SU-DHL-6 (cell line): ENCODE data around the gene EXOC4.

Experiments
- H2AFZ ChIP-seq: fragments of 200-600 bp; sonication (generic); 2 replicates; pipeline ENCODE4 v1.6.1; 2014; ENCODE audit warnings: low read depth, mild to moderate bottlenecking, moderate library complexity, mixed read lengths, antibody characterized with exemption, low read length; ENCODE audit not compliant: severe bottlenecking
- H3F3A ChIP-seq: fragments of 200-600 bp; shearing (Covaris generic); 2 replicates; pipeline ENCODE4 v1.6.0; 2016; ENCODE audit warnings: antibody characterized with exemption, mild to moderate bottlenecking; ENCODE audit not compliant: insufficient read depth
- H3K27ac ChIP-seq: fragments of 200-600 bp; sonication (generic); 2 replicates; pipeline ENCODE4 v1.5.1; 2016; ENCODE audit warnings: low read depth, mild to moderate bottlenecking, low read length, moderate library complexity, mixed read lengths
- H3K27me3 ChIP-seq: fragments of 200-600 bp; sonication (generic), shearing (Covaris generic); 2 replicates; pipeline ENCODE4 v1.6.0; 2014; ENCODE audit warnings: mild to moderate bottlenecking, low read length
- H3K36me3 ChIP-seq: fragments of 200-600 bp; sonication (generic); 2 replicates; pipeline ENCODE4 v1.6.1; 2014; ENCODE audit warnings: mild to moderate bottlenecking, low read length, mixed read lengths
- H3K4me2 ChIP-seq: fragments of 300-600, 200-600 bp; shearing (Covaris generic), sonication (generic); 2 replicates; pipeline ENCODE4 v1.6.0; 2014; ENCODE audit warnings: low read length, low read depth, mild to moderate bottlenecking; ENCODE audit not compliant: poor library complexity, severe bottlenecking
- H3K4me3 ChIP-seq: fragments of 200-600 bp; sonication (generic); 2 replicates; pipeline ENCODE4 v1.5.1; 2014; ENCODE audit warnings: antibody characterized with exemption, low read length, mild to moderate bottlenecking, mixed read lengths; ENCODE audit not compliant: insufficient read depth, poor library complexity, severe bottlenecking
- H3K79me2 ChIP-seq: fragments of 200-600 bp; sonication (generic); 2 replicates; pipeline ENCODE4 v1.6.1; 2014; ENCODE audit warnings: mild to moderate bottlenecking, low read length, moderate library complexity; ENCODE audit not compliant: insufficient read depth
- H3K9ac ChIP-seq: fragments of 200-600 bp; sonication (generic); 2 replicates; pipeline ENCODE4 v1.7.0; 2014; ENCODE audit warnings: mild to moderate bottlenecking, low read length
- H3K9me2 ChIP-seq: fragments of 200-600 bp; sonication (generic); replicated peaks from 2 replicates; pipeline ENCODE4 v1.6.1; 2014; ENCODE audit warnings: low read length; ENCODE audit not compliant: insufficient read depth
- H3K9me3 ChIP-seq: fragments of 200-600 bp; sonication (generic); 2 replicates; pipeline ENCODE4 v1.6.1; 2014; ENCODE audit warnings: low read length, mixed read lengths; ENCODE audit not compliant: insufficient read depth
- H4K20me1 ChIP-seq: fragments of 200-600 bp; sonication (generic); 2 replicates; pipeline ENCODE4 v1.6.1; 2014; ENCODE audit warnings: low read depth, mild to moderate bottlenecking, antibody characterized with exemption, low read length, moderate library complexity, mixed read lengths
- CTCF ChIP-seq: fragments of 200-600 bp; sonication (generic); IDR thresholded peaks from one replicate; pipeline ENCODE4 v1.5.1; 2017; ENCODE audit warnings: antibody characterized with exemption, mild to moderate bottlenecking, low read length, moderate library complexity; ENCODE audit not compliant: insufficient read depth, poor library complexity, severe bottlenecking
- EZH2phosphoT487 ChIP-seq: fragments of 200-600 bp; sonication (generic), shearing (Covaris generic); conservative IDR thresholded peaks from 2 replicates; pipeline ENCODE4 v1.6.1; 2018; ENCODE audit warnings: mild to moderate bottlenecking, antibody characterized with exemption, low read length, moderate library complexity, mixed read lengths

The EXOC4 gene

GRCh38 chr7:133748443-133749407 is 495.8 kb downstream of the EXOC4 start:
- H2AFZ ChIP-seq = no peak overlapping the region
- no peak overlapping the region for H3K4me2 ChIP-seq
- no peaks in the 10 kb centered on the region for H3K9me2 ChIP-seq
- no peaks in the 10 kb centered on the region for H3K36me3 ChIP-seq
- H4K20me1 ChIP-seq = no peaks in the 10 kb centered on the region
- no peaks in the 10 kb centered on the region for H3K9me3 ChIP-seq
- H3K27ac ChIP-seq = no peak overlapping the region
- no peaks in the 10 kb centered on the region for H3F3A ChIP-seq
- H3K79me2 ChIP-seq = no peaks in the 10 kb centered on the region
- no peaks in the 10 kb centered on the region for H3K27me3 ChIP-seq
- TF ChIP-seq CTCF (no peak), EZH2phosphoT487 (no peak)
- H3K4me3 ChIP-seq = no peak overlapping the region
- no peak overlapping the region for H3K9ac ChIP-seq

DNA sequence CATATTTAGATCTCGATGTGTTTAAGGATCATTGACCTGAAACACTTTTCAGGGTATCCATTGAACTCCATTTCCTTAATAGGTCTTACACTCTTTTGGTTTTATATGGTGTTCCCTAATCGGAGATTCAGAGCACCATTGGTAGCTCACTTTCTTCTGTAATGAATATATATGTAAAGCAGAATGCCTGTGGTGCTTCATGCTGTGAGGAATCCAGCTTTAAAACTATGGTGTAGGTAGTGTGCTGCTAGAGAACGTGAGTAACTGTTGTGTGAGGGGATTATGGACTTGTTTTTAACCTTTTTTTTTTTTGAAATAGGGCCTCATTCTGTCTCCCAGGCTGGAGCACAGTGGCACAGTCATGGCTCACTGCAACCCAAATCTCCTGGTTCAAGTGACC is 497.4 kb downstream of the EXOC4 start:
- Histone ChIP-seq H3K27me3 (no peaks in the 10 kb centered on the region), H3F3A (no peaks in the 10 kb centered on the region), H4K20me1 (no peaks in the 10 kb centered on the region), H3K36me3 (no peaks in the 10 kb centered on the region), H3K9me3 (no peaks in the 10 kb centered on the region), H3K4me2 (no peak overlapping the region), H3K79me2 (no peaks in the 10 kb centered on the region), H3K27ac (no peak overlapping the region), H2AFZ (no peak overlapping the region), H3K9me2 (no peaks in the 10 kb centered on the region), H3K9ac (no peak overlapping the region), H3K4me3 (no peak overlapping the region)
- TF ChIP-seq CTCF = no peak
- TF ChIP-seq EZH2phosphoT487 = no peak

DNA sequence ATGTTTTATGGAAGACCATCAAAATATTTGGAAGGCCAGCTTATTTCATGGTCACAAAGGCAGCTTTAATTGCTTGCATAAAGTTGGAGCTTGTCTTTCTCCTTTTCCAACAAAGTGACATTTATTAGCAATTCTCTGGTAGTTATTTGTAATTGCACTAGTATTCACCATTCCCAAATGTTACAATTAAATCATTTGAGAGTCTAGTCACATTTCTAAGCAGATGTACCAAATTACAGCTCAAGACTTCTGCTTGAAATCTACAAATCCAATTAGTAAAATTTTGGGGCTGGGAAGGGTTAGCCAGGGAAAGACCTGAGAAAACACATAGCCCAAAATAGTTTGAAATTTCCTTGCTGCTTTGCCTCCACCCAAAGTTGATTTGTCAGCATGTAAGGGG is 498.2 kb downstream of the EXOC4 start:
- H3K36me3 ChIP-seq = no peaks in the 10 kb centered on the region
- H3K4me2 ChIP-seq = no peak overlapping the region
- H3K4me3 ChIP-seq = no peak overlapping the region
- no peak overlapping the region for H3K9ac ChIP-seq
- no peak overlapping the region for H2AFZ ChIP-seq
- TF ChIP-seq CTCF (no peak), EZH2phosphoT487 (no peak)
- H3K79me2 ChIP-seq = no peaks in the 10 kb centered on the region
- no peaks in the 10 kb centered on the region for H3F3A ChIP-seq
- no peaks in the 10 kb centered on the region for H3K9me3 ChIP-seq
- H3K9me2 ChIP-seq = no peaks in the 10 kb centered on the region
- H3K27me3 ChIP-seq = no peaks in the 10 kb centered on the region
- H4K20me1 ChIP-seq = no peaks in the 10 kb centered on the region
- no peak overlapping the region for H3K27ac ChIP-seq
